Measurements from ENCODE around the gene FFAR3.

- TF ChIP-seq EZH2 (IDR thresholded peaks at IDR 0.05; ENCODE audit: low read length) (no peak), CTCF (optimal IDR thresholded peaks at IDR 0.05 in 1 of 3, IDR thresholded peaks at IDR 0.05 in 1 of 3, conservative IDR thresholded peaks at IDR 0.05 in 1 of 3; ENCODE audit: extremely low read depth in 1 of 3, insufficient read depth in 2 of 3, low read length in 3 of 3) (no peak)
Observed at GRCh38 chr19:35314858-35315470, 43.3 kb upstream of the FFAR3 start.
